Measurements from ENCODE around the gene HEATR9.

GRCh38 chr17:35909408-35909807, 40.7 kb upstream of the HEATR9 start:
- no peak for TF ChIP-seq CTCF (IDR thresholded peaks at IDR 0.05; ENCODE audit: low read depth, low read length)
- TF ChIP-seq EZH2phosphoT487 (IDR thresholded peaks at IDR 0.05; ENCODE audit: low read depth) = no peak
